Stimulated activated CD8-positive, alpha-beta memory T cell treated with anti-CD3 and anti-CD28 coated beads, Interleukin-15, amount 100 ng/mL, for 48 hours (primary cell): ENCODE results near the gene FKTN.

Experiments used
- DNase-seq, 2 donors: peaks; one replicate each; pipeline ENCODE4 v3.0.0-alpha.2; 2020; ENCODE audit warnings: low read depth in 2 of 2

FKTN gene

DNA sequence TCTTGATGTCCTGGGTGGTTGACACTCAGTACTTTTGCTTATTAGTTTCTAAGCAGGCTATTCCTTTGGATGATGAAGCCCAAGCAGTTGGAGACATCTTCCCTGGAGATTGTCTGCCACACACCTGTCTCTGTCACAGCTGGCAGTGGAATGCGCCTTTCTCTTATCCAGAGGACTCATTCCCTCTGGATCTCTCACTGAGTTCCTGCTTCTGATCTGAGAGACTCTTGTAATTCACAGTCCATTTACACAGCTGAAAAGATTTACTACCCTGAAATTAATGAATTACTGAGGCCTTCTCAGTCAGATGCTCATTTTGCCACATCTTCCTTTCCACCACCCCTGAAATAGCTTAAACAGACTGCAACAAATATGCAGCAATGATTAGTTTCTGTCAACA is 120.2 kb downstream of the FKTN start:
- DNase-seq: no peak

DNA sequence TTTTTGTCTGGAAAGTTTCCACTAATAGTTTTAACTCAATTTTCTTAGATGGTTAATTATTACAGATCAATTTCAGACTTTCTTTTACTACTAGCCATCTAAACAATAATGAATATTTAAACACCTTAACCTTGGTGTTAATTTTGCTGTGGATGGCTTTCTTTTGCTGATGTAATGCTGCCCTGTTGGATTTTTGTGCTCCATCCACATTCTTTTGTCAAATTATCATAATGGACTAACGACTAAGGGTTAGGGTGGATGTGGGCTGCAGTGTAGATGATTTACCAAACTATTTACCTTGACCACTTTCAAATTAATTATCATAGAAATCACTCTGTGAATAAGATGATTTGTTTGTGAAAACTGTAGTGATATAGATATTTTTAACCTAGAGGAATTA is 120.8 kb downstream of the FKTN start:
- DNase-seq: no peak

DNA sequence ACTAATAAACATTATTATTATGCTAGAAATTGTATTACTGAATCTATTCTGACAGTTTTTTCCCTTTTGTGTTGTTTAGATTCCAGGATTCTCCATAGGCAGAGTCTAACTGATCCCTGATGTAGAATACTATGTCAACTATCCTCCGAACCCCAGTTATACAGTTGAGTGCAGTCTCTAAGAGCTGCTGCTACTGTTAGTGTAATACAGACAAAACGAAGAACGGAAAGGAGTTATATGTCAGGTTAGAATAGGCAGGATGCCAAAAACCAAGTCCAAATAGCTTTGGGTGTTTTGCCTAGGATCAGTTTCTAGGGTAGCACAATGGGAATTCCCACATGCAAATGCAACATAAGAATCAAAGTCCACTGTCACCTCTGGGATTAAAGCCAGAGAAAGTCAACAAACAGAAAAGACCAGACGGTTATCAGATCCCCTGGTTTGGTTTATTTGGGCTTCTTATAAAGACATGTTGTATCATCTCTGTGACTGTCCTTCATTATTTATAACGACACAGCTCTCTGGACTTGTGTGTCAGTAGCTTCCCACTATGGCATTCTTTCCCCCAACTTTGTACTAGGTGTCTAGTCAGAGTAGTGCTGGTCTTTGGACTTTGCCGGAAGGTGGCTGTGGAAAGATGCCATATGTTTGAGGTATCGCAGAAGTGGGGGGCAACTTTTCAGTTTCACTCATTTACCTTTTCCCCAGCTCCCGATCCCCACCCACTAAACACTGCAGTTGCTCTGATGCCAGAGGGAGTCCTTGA is 121.5 kb downstream of the FKTN start:
- DNase-seq: no peak

DNA sequence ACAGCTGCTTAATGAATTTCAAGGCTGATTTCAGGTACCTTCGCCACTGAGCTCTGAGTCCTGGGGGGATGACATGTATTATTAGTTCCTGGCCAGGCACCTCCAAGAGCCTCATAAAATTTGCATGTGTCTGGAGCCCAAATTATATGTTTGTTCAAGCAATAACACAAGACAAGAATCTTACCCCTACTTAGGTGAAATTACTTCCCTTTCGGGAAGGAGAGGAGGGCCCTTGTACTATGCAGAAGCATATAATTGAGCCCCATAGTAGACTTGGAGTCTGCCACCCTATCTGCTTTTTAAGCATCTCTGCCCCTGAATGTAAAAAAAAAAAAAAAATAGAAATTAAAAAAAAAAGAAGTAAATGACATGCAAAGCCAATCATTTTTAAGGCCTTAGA is 123.4 kb downstream of the FKTN start:
- DNase-seq: no peak

DNA sequence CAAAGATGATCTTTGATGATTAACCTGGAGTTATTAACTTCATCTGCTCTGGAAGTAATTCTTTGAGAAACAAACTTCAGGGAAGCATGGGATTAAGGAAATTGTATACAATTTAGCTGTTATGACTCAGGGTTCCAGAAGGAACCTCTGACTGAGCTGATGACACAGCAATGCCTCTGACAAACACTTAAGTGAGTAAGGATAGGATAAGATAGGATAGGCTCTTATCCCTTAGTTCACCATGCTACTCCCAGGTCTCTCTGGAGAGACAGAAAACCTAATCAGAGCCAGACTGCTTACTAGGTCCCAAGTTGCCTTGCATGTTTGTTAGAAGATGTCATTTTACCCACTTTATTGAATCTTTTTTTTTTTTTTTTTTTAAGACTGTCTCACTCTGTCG is 123.8 kb downstream of the FKTN start:
- no peak for DNase-seq

DNA sequence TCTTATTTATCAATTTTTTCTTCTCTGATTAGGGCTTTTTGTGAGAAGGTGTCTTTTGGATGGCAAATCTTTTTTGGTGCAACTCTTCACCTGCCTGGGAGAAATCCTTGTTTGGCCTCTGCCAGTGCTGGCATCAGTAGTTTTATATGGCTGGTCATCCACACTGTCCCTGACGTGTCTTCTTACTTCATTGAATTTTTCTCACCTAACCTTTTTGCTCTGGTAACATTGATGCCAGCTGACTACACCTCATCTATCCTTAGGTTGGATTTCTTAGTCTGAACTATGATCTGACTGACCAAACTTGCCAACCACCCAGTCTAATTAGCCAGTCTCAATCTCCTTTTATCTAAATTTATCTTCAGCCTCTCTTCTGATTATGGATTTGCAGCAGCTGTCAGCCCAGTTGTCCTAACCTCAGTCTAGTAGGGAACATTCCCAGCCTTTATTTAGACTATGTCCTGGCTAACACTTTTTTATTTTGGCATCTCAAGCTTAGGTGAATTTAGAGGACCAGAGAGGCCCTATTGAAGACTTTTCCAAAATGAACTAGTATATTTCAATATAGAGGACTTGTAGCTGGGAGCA is 125.9 kb downstream of the FKTN start:
- no peak for DNase-seq

DNA sequence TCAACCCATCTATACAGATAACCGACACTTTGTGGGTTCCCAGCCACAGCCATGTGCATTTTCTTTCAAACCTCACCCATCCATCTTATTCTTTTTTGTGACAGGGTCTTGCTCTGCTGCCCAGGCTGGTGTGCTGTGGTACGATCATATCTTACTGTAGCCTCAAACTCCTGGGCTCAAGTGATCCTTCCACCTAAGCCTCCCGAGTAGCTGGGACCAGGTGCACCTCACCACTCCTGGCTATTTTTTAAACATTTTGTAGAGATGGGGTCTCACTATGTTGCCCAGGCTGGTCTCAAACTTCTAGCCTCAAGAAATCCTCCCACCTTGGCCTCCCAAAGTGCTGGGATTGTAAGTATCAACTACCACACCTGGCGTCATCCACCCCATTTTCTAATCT is 129.0 kb downstream of the FKTN start:
- DNase-seq: no peak
